NCI-H345 treated with DMSO at 0.1 percent for 48 hours (cell line): ENCODE data around the gene CNTNAP5.

Experiments
- DNase-seq: peaks from one replicate; lab custom pipeline; 2025; ENCODE audit not compliant: unreplicated experiment; lab: John Stamatoyannopoulos, UW

Gene CNTNAP5

GRCh38 chr2:124538549-124538948, 513.5 kb downstream of the CNTNAP5 start:
- no peak for DNase-seq

- no peak for DNase-seq
These were observed 515.7 kb downstream of the CNTNAP5 start for GRCh38 chr2:124540805-124541204.

GRCh38 chr2:124542932-124543640, 518.0 kb downstream of the CNTNAP5 start:
- peak; percentile 38 for DNase-seq

- no peak for DNase-seq
These were observed 522.6 kb downstream of the CNTNAP5 start for GRCh38 chr2:124547700-124548099.

GRCh38 chr2:124558277-124558905, 533.3 kb downstream of the CNTNAP5 start:
- no peak for DNase-seq

- no peak for DNase-seq
These were observed 534.1 kb downstream of the CNTNAP5 start for GRCh38 chr2:124559236-124559635.

- no peak for DNase-seq
These were observed 535.6 kb downstream of the CNTNAP5 start for GRCh38 chr2:124560592-124561112.

- DNase-seq: no peak
These were observed 536.4 kb downstream of the CNTNAP5 start for GRCh38 chr2:124561486-124561885.

GRCh38 chr2:124563426-124563825, 538.3 kb downstream of the CNTNAP5 start:
- DNase-seq: no peak

- DNase-seq: peak; percentile 36
These were observed 541.5 kb downstream of the CNTNAP5 start for GRCh38 chr2:124566518-124566970.

GRCh38 chr2:124570872-124571271, 545.8 kb downstream of the CNTNAP5 start:
- no peak for DNase-seq

GRCh38 chr2:124571836-124572235, 546.7 kb downstream of the CNTNAP5 start:
- DNase-seq: no peak

- DNase-seq: no peak
These were observed 548.0 kb downstream of the CNTNAP5 start for GRCh38 chr2:124572934-124573634.

GRCh38 chr2:124575497-124575896, 550.4 kb downstream of the CNTNAP5 start:
- DNase-seq: no peak

- DNase-seq: no peak
These were observed 555.2 kb downstream of the CNTNAP5 start for GRCh38 chr2:124580263-124580662.

- DNase-seq: no peak
These were observed 557.3 kb downstream of the CNTNAP5 start for GRCh38 chr2:124582387-124582786.

GRCh38 chr2:124584615-124585014, 559.5 kb downstream of the CNTNAP5 start:
- DNase-seq: no peak

- DNase-seq: no peak
These were observed 560.2 kb downstream of the CNTNAP5 start for GRCh38 chr2:124585277-124585676.

GRCh38 chr2:124586210-124586609, 561.1 kb downstream of the CNTNAP5 start:
- DNase-seq: no peak

GRCh38 chr2:124586835-124587234, 561.7 kb downstream of the CNTNAP5 start:
- no peak for DNase-seq

- no peak for DNase-seq
These were observed 564.9 kb downstream of the CNTNAP5 start for GRCh38 chr2:124589971-124590370.

- no peak for DNase-seq
These were observed 577.7 kb downstream of the CNTNAP5 start for GRCh38 chr2:124602759-124603158.
